ENCODE data around the gene NUCB2. TPM values are rescaled to one million over a fixed set of nuclear protein-coding genes. Genes with fewer than 3 reads are reported as not detected.

NUCB2 gene
- polyA plus RNA-seq, 1 donor (not counting 4 experiments of a cell fraction or from before 2014, with no cell fraction given): 44.2 TPM

DNA sequence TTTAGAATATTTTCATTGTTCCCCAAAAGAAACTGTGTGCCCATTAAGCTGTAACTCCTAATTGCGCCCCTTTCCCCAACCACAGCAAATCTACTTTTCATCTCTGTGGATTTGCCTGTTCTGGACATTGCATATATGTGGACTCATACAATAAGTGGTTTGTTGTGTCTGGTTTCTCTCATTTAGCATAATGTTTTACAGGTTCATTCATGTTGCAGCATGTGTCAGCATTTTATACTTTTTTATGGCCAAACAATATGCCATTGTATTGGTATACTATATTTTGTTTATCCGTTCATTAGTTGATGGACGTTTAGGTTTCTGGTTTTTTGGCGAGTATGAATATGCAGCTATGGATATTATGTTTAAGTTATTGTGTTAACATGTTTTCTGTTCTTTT, 23.8 kb downstream of the NUCB2 start:
- dilution Hi-C loops (cut with MboI; ENCODE audit: extremely low pct_ligation_motif_present, low sequenced_read_pairs): no loop called here
- TF ChIP-seq EZH2 (IDR thresholded peaks at IDR 0.05; ENCODE audit: low read length): no peak
- TF ChIP-seq, protein P1, sequence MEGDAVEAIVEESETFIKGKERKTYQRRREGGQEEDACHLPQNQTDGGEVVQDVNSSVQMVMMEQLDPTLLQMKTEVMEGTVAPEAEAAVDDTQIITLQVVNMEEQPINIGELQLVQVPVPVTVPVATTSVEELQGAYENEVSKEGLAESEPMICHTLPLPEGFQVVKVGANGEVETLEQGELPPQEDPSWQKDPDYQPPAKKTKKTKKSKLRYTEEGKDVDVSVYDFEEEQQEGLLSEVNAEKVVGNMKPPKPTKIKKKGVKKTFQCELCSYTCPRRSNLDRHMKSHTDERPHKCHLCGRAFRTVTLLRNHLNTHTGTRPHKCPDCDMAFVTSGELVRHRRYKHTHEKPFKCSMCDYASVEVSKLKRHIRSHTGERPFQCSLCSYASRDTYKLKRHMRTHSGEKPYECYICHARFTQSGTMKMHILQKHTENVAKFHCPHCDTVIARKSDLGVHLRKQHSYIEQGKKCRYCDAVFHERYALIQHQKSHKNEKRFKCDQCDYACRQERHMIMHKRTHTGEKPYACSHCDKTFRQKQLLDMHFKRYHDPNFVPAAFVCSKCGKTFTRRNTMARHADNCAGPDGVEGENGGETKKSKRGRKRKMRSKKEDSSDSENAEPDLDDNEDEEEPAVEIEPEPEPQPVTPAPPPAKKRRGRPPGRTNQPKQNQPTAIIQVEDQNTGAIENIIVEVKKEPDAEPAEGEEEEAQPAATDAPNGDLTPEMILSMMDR (optimal IDR thresholded peaks at IDR 0.05 in 1 of 3, IDR thresholded peaks at IDR 0.05 in 1 of 3, conservative IDR thresholded peaks at IDR 0.05 in 1 of 3; ENCODE audit: extremely low read depth in 1 of 3, insufficient read depth in 2 of 3, low read length in 3 of 3): no peak

DNA sequence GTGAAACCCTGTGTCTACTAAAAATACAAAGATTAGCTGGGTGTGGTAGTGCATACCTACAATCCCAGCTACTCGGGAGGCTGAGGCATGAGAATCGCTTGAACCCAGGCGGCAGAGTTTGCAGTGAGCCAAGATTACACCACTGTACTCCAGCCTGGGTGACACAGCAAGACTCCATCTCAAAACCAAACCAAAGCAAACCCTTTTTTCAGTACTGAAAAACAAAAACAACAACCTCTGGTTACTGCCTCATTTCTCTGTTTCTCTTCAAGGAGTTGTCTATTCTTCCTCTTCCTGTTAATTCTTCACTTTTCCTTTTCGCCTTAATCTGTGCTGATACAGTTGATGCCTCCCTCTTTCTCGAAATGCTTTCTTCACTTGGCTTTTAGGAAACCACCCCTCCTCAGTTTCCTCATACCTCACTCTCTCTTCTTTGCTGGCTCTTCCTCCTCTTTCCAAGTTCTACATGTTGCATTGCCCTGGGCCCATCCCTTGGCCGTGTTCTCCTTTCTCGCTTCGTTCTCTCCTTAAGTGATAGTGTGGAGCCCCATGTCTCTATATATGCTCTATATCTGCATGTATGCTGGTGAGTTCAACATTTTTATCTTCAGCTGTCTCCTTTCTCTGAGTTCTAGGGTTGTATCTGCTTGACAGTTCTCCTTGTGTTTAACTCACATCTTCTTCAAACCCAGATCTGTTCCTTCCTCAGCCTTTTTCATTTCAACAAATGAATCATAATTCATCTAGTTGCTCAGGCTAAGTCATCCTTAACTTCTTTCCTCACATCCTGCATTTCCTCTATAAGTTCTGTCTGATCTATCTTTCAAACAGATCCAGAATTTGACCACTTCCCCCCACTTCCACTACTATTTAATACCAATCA, 37.1 kb downstream of the NUCB2 start:
- Histone ChIP-seq H3K4me2 (ENCODE audit: control insufficient read depth, extremely low read depth, insufficient read depth, low read depth, low read length) (peak overlapping the region; percentile 70), H2AFZ (ENCODE audit: control insufficient read depth, low read length) (peak overlapping the region; percentile 68)
- peak; percentile 46 for FAIRE-seq

More for the DNA sequence above, 23.8 kb downstream of the NUCB2 start:
- Histone ChIP-seq H3K9ac (ENCODE audit: control insufficient read depth, extremely low read depth, insufficient read depth, low read length) (no peak overlapping the region), H3K27me3 (ENCODE audit: control insufficient read depth, extremely low read depth, insufficient read depth, low read length) (no peaks in the 10 kb centered on the region), H3K9me1 (ENCODE audit: control insufficient read depth, extremely low read depth, insufficient read depth, low read length) (no peaks in the 10 kb centered on the region), H3K36me3 (ENCODE audit: control insufficient read depth in 2 of 2, extremely low read depth in 1 of 2, insufficient read depth in 2 of 2, low read length in 2 of 2) (peaks cover 0 to 1% of the 10 kb centered on the region in 2 experiments), H3K4me2 (ENCODE audit: control insufficient read depth, extremely low read depth, insufficient read depth, low read depth, low read length) (no peak overlapping the region), H2AFZ (ENCODE audit: control insufficient read depth, low read length) (no peak overlapping the region), H3K9me3 (ENCODE audit: control insufficient read depth, low read depth, low read length) (no peaks in the 10 kb centered on the region), H3K4me1 (ENCODE audit: control insufficient read depth, extremely low read depth, insufficient read depth, low read length) (no peaks in the 10 kb centered on the region), H3K79me2 (ENCODE audit: control insufficient read depth, insufficient read depth, low read length) (no peaks in the 10 kb centered on the region), H3K27ac (ENCODE audit: control insufficient read depth, insufficient read depth, low read length) (no peak overlapping the region), H3K4me3 (ENCODE audit: control insufficient read depth in 2 of 3, extremely low read depth in 1 of 3, insufficient read depth in 2 of 3, low read depth in 1 of 3, low read length in 3 of 3) (no peak overlapping the region), H4K20me1 (ENCODE audit: control insufficient read depth, extremely low read depth, insufficient read depth, low read length) (peaks cover 2% of the 10 kb centered on the region)
- FAIRE-seq: no peak
- no peak for DNase-seq (ENCODE audit: low read depth, low spot score)

More for the DNA sequence above, 37.1 kb downstream of the NUCB2 start:
- Histone ChIP-seq H3K9me1 (ENCODE audit: control insufficient read depth, extremely low read depth, insufficient read depth, low read length) (no peaks in the 10 kb centered on the region), H3K9ac (ENCODE audit: control insufficient read depth, extremely low read depth, insufficient read depth, low read length) (no peak overlapping the region), H3K4me3 (ENCODE audit: control insufficient read depth in 2 of 3, extremely low read depth in 1 of 3, insufficient read depth in 2 of 3, low read depth in 1 of 3, low read length in 3 of 3) (peak overlapping the region in 1 of 3 experiments; percentile 43), H3K4me1 (ENCODE audit: control insufficient read depth, extremely low read depth, insufficient read depth, low read length) (peaks cover 22% of the 10 kb centered on the region), H3K27ac (ENCODE audit: control insufficient read depth, insufficient read depth, low read length) (peak overlapping the region; percentile 62), H3K36me3 (ENCODE audit: control insufficient read depth in 2 of 2, extremely low read depth in 1 of 2, insufficient read depth in 2 of 2, low read length in 2 of 2) (peaks cover 0 to 7% of the 10 kb centered on the region in 2 experiments), H3K27me3 (ENCODE audit: control insufficient read depth, extremely low read depth, insufficient read depth, low read length) (no peaks in the 10 kb centered on the region), H3K79me2 (ENCODE audit: control insufficient read depth, insufficient read depth, low read length) (no peaks in the 10 kb centered on the region), H3K9me3 (ENCODE audit: control insufficient read depth, low read depth, low read length) (no peaks in the 10 kb centered on the region), H4K20me1 (ENCODE audit: control insufficient read depth, extremely low read depth, insufficient read depth, low read length) (no peaks in the 10 kb centered on the region)
- dilution Hi-C loops (cut with MboI; ENCODE audit: extremely low pct_ligation_motif_present, low sequenced_read_pairs): no loop called here
- DNase-seq (ENCODE audit: low read depth, low spot score): peak; percentile 69
- TF ChIP-seq, protein P1 (optimal IDR thresholded peaks at IDR 0.05 in 1 of 3, IDR thresholded peaks at IDR 0.05 in 1 of 3, conservative IDR thresholded peaks at IDR 0.05 in 1 of 3; ENCODE audit: extremely low read depth in 1 of 3, insufficient read depth in 2 of 3, low read length in 3 of 3): no peak
- no peak for TF ChIP-seq EZH2 (IDR thresholded peaks at IDR 0.05; ENCODE audit: low read length)
